ENCODE data around the gene DNAJB7. TPM values are rescaled to one million over a fixed set of nuclear protein-coding genes. Genes with fewer than 3 reads are reported as not detected.
"Not testable (repeated sequence)": the region's sequence is repeated elsewhere in the genome, so short reads cannot be mapped to it uniquely, and the experiment has no call there.

Gene DNAJB7
- not detected for total RNA-seq

DNA sequence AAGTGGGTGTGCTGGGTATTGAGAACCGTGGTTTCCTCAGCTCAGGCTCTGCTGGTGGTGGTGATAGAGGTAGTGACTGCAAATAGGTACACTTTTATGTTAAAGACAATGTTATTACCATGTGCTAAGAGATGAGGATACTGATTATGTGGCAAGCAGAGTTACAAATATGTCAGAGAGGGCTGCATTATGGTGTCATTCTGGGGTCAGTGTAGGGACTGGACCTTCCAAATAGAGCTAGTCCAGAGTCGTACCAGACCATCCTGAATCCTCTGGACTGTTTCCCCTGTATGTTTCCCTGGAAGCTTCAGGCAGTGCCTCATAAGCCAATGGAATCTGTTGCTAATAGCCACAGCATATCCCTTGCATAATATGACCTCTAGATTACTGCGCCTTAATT, at the start of gene DNAJB7:
Gene DNAJB7 (minus strand): TSS at position 101 of the 400 bp plus-strand sequence. CDS start 119 bp downstream, outside the sequence.
- ATAC-seq (no peak), DNase-seq (no peak)
- no peaks in the 10 kb centered on the region for H3K27me3 Mint-ChIP-seq (ENCODE audit: low read depth)
- H3K4me1 Mint-ChIP-seq (ENCODE audit: low read depth), result peaks cover 34% of the 10 kb centered on the region
- peaks cover 21% of the 10 kb centered on the region for H3K36me3 Mint-ChIP-seq (ENCODE audit: insufficient read depth)
- no peaks in the 10 kb centered on the region for H3K9me3 Mint-ChIP-seq
- no peak within 1 kb of the TSS for H3K4me3 Mint-ChIP-seq

DNA sequence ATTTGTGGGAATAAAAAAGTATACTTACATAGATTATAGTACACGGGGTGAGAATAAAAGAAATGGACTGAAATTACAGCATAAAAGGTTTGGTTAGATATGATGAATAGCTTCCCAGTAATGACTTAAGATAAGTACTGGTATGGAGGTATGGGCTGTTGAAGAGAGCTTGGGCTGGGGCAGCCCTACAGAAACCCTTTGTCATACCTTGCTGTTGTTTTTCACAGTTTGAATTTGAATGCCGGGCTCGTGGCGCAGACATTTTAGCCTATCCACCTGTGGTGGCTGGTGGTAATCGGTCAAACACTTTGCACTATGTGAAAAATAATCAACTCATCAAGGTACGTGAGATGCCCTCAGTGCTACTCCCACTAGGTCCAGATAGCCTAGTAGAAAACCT, 47.0 kb upstream of the DNAJB7 start:
- Mint-ChIP-seq H3K4me3 (no peak overlapping the region), H3K27me3 (ENCODE audit: low read depth) (no peaks in the 10 kb centered on the region), H3K4me1 (ENCODE audit: low read depth) (no peaks in the 10 kb centered on the region), H3K36me3 (ENCODE audit: insufficient read depth) (peaks cover 14% of the 10 kb centered on the region), H3K9me3 (no peaks in the 10 kb centered on the region)
- no peak for ATAC-seq
- no peak for DNase-seq

DNA sequence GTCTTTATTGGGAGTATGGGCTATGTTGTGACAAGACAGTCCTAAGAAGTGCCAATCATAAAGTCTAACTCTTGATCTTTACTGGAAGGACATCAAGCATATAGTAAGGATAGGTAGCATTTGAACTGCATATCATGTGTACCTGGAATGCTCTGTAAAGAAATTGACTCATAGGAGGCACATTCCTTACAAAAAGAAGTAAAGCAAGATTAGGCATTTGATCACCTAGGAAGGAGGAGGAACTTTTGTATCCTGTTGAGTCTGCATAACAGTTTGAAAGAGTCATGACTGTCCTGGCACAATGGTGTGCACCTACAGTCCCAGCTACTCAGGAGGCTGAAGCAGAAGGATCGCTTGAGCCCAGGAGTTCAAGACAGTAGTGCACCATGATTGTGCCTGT, 42.2 kb upstream of the DNAJB7 start:
- H3K4me3 Mint-ChIP-seq, result no peak overlapping the region

DNA sequence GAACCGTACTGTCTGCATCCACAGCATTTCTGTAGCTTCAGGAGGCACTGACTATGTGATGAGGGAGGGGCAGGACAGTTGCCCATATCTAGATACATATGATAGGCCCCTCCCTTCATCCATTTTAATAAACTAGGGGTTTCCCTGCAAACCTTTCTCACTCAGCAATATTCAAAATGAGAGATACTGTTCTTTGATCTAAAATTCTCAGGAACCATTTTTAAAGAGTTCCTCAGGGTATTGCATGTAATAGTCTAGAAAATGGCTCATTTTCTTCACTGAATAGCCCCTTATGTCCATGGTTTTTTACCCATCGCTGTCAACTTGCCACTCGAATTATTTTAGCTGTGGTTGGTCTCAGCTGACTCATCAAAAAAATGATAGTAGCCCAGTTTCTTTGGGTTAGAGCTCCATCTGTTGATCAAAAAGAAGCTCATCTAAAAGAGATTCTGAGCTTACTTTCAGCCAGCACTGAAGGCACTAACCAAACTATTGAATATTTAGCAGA, 37.0 kb upstream of the DNAJB7 start:
- DNase-seq (no peak), ATAC-seq (peak; percentile 91 to 93)
- Mint-ChIP-seq H3K36me3 (ENCODE audit: insufficient read depth) (peaks cover 5% of the 10 kb centered on the region), H3K4me3 (no peak overlapping the region), H3K27me3 (ENCODE audit: low read depth) (no peaks in the 10 kb centered on the region), H3K4me1 (ENCODE audit: low read depth) (peaks cover 9% of the 10 kb centered on the region), H3K9me3 (no peaks in the 10 kb centered on the region)

More for the DNA sequence above, 42.2 kb upstream of the DNAJB7 start:
- ATAC-seq (no peak), DNase-seq (no peak)
- Mint-ChIP-seq H3K36me3 (ENCODE audit: insufficient read depth) (peaks cover 9% of the 10 kb centered on the region), H3K27me3 (ENCODE audit: low read depth) (no peaks in the 10 kb centered on the region), H3K4me1 (ENCODE audit: low read depth) (peaks cover 4% of the 10 kb centered on the region), H3K9me3 (no peaks in the 10 kb centered on the region)

DNA sequence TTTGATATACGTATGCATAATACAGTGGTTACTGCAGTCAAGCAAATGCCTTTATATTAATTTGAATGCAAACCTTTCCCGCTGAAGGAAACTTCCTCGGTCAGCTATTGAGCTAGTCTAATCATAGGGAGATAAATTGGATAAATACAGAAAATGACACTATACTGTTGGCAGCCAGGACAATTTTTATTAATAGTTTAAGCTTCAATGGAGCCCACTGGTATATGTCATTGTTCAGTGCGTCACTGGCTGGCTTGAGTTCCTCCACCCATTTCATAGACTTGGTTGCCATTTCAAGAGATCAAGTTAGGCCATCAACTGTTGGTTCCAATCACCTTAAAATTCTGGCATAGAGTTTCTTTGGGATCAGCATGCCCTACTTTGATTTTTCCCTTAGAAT, 32.5 kb upstream of the DNAJB7 start:
- DNase-seq, result no peak

DNA sequence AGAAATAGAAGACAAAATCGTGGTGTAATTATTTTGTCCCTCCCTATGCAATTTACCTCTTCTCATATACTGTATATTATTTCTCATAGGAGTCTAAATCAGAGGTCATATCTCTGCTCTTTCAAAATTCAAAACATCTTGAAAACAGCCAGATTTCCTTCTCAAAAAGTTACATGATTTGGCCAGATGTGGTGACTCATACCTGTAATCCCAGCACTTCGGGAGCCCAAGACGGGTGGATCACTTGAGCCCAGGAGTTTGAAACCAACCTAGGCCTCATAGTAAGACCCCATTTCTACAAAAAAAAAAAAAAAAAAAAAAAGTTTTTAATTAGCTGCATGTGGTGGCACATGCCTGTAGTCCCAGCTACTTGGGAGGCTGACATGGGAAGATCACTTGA, 29.0 kb upstream of the DNAJB7 start:
- peaks cover 23% of the 10 kb centered on the region for H3K36me3 Mint-ChIP-seq (ENCODE audit: insufficient read depth)
- no peak overlapping the region for H3K4me3 Mint-ChIP-seq
- DNase-seq (no peak), ATAC-seq (no peak)
- H3K9me3 Mint-ChIP-seq, result no peaks in the 10 kb centered on the region
- no peaks in the 10 kb centered on the region for H3K27me3 Mint-ChIP-seq (ENCODE audit: low read depth)
- H3K4me1 Mint-ChIP-seq (ENCODE audit: low read depth), result no peaks in the 10 kb centered on the region

More for the DNA sequence above, 32.5 kb upstream of the DNAJB7 start:
- Mint-ChIP-seq H3K27me3 (ENCODE audit: low read depth) (no peaks in the 10 kb centered on the region), H3K4me3 (no peak overlapping the region), H3K4me1 (ENCODE audit: low read depth) (peaks cover 9% of the 10 kb centered on the region), H3K36me3 (ENCODE audit: insufficient read depth) (peaks cover 4% of the 10 kb centered on the region), H3K9me3 (no peaks in the 10 kb centered on the region)
- no peak for ATAC-seq

DNA sequence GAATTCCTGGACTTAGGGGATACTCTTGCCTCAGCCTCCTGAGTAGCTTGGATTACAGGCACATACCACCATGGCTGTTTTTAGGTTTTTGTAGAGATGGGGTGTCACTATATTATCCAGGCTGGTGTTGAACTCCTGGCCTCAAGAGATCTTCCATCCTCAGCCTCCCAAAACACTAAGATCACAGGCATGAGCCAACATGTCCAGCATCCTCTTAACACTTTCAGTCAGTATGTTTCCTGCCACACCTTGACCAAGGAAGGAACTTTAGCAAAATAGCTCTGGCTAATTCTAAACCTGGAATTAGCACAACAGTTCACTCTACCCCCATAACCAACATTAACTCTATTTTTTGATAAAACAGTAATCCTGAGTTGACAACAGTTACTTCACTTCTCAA, 27.2 kb upstream of the DNAJB7 start:
- Mint-ChIP-seq H3K9me3 (no peaks in the 10 kb centered on the region), H3K36me3 (ENCODE audit: insufficient read depth) (peaks cover 22% of the 10 kb centered on the region), H3K27me3 (ENCODE audit: low read depth) (no peaks in the 10 kb centered on the region), H3K4me3 (no peak overlapping the region), H3K4me1 (ENCODE audit: low read depth) (no peaks in the 10 kb centered on the region)
- ATAC-seq (no peak), DNase-seq (no peak)

DNA sequence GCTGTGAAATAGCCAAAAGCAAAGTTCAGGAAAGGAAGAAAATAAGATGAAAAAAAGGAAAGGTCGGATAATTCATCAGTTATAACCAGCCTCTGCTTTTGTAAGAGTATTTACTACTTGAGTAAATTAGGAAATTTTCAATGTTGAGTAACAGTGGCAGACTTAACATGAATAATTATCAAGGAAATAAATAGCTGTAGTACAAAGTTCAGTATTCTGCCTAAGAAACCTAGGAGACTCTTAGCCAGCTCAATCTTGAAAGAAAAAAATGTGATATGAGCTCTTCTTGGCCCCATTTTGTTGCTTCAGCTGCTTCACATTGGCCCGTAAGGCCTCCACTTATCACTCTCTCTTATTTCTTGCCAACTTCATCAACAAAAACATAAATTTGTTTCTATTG, 17.0 kb upstream of the DNAJB7 start:
- Mint-ChIP-seq H3K4me3 (no peak overlapping the region), H3K27me3 (ENCODE audit: low read depth) (no peaks in the 10 kb centered on the region), H3K36me3 (ENCODE audit: insufficient read depth) (peaks cover 6% of the 10 kb centered on the region), H3K4me1 (ENCODE audit: low read depth) (no peaks in the 10 kb centered on the region), H3K9me3 (no peaks in the 10 kb centered on the region)
- DNase-seq, result no peak
- ATAC-seq, result no peak

DNA sequence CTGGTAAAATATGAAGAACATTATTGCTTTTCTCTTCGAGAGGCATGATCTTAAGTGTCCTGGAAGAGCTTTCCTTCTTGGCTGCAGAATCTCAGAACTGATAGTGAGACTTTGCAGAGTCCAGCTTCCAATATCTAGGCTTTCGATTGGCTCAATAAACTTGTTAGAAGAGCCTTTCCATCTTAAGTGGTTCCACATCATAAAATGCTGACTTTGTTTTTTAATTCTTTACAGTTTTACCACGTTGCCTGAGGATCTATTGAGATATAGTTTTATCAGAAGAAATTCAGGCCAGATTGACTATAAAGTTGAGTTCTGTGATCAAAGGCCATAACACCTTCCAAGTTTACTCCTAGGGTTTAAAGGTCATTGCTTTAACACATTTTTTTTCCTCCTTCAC, 15.6 kb upstream of the DNAJB7 start:
- Mint-ChIP-seq H3K27me3 (ENCODE audit: low read depth) (no peaks in the 10 kb centered on the region), H3K4me1 (ENCODE audit: low read depth) (no peaks in the 10 kb centered on the region), H3K4me3 (no peak overlapping the region), H3K9me3 (no peaks in the 10 kb centered on the region), H3K36me3 (ENCODE audit: insufficient read depth) (peaks cover 6% of the 10 kb centered on the region)
- no peak for ATAC-seq
- DNase-seq, result no peak

DNA sequence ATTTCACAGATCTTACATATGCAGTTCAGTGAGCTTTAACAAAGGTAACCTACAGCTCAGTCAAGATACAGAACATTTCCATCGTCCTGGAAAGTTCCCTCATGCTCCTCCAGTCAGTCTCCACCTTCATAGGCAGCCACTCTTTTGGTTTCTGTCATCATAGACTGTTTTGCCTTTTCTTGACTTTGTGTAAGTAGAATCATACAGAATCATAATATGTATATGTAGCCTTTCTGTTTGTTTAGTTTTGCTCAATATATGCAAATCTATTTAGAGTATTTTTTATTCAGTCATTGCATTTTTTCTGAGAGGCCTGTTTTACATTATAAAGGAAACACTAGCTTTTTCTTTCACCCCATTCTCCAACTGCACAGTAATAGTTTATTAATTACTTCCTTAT, 15.0 kb upstream of the DNAJB7 start:
- no peak for ATAC-seq
- Mint-ChIP-seq H3K4me1 (ENCODE audit: low read depth) (no peaks in the 10 kb centered on the region), H3K4me3 (no peak overlapping the region), H3K27me3 (ENCODE audit: low read depth) (no peaks in the 10 kb centered on the region), H3K9me3 (no peaks in the 10 kb centered on the region), H3K36me3 (ENCODE audit: insufficient read depth) (peaks cover 8% of the 10 kb centered on the region)
- no peak for DNase-seq

DNA sequence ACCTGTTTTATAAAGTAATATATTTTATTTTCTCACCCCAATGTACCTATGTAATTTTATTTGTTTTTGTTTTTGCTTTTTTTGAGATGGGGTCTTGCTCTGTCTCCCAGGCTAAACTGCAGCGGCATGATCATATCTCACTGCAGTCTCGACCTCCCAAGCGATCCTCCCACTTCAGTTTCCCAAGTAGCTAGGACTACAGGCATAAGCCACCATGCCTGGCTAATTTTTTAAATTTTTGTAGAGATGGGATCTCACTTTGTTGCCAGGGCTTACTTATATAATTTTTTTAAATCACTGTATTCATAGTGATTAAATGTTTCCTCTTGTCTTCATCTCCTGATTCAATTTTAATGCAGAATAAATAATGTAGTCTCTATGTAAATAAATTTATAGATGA, 13.2 kb upstream of the DNAJB7 start:
- Mint-ChIP-seq H3K27me3 (ENCODE audit: low read depth) (no peaks in the 10 kb centered on the region), H3K9me3 (no peaks in the 10 kb centered on the region), H3K4me3 (no peak overlapping the region), H3K4me1 (ENCODE audit: low read depth) (no peaks in the 10 kb centered on the region), H3K36me3 (ENCODE audit: insufficient read depth) (peaks cover 9% of the 10 kb centered on the region)
- DNase-seq (no peak), ATAC-seq (no peak)

DNA sequence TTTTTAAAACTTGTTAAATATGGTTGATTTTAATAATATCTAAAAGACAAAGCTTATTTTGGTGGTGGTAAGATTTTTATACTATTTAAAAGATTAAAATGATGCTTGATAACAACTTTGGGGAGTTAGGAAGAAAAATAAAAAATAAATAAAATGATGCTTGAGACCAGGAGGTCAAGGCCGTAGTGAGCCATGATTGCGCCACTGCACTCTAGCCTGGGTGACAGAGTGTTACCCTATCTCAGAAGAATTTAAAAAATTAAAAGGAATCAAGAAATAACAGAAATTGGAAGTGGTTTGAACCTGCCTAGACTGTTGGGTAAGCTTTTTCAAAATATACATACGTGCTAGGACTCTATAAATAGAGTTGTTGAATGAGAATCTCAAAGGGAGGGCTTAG, 12.1 kb upstream of the DNAJB7 start:
- H3K27me3 Mint-ChIP-seq (ENCODE audit: low read depth), result no peaks in the 10 kb centered on the region
- no peaks in the 10 kb centered on the region for H3K9me3 Mint-ChIP-seq
- no peaks in the 10 kb centered on the region for H3K4me1 Mint-ChIP-seq (ENCODE audit: low read depth)
- H3K36me3 Mint-ChIP-seq (ENCODE audit: insufficient read depth), result peaks cover 12% of the 10 kb centered on the region
- ATAC-seq (no peak), DNase-seq (no peak)
- no peak overlapping the region for H3K4me3 Mint-ChIP-seq

DNA sequence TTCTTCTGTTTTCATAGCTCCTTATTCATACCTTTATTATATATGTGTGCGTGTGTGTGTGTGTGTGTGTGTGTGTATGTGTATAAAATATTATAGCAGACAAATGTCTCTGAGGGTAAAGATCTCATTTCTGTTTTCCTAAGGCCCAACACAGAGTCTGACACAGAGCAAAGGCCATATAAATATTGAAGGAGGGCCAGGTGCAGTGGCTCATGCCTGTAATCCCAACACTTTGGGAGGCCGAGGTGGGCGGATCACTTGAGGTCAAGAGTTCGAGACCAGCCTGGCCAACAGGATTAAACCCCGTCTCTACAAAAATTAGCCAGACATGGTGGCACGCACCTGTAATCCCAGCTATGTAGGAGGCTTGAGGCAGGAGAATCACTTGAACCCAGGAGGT, 6.5 kb upstream of the DNAJB7 start:
- DNase-seq; H3K9me3 Mint-ChIP-seq; H3K36me3 Mint-ChIP-seq (ENCODE audit: insufficient read depth); H3K4me3 Mint-ChIP-seq; H3K27me3 Mint-ChIP-seq (ENCODE audit: low read depth); ATAC-seq: not testable (repeated sequence)
- peaks cover 13% of the 10 kb centered on the region for H3K4me1 Mint-ChIP-seq (ENCODE audit: low read depth)

DNA sequence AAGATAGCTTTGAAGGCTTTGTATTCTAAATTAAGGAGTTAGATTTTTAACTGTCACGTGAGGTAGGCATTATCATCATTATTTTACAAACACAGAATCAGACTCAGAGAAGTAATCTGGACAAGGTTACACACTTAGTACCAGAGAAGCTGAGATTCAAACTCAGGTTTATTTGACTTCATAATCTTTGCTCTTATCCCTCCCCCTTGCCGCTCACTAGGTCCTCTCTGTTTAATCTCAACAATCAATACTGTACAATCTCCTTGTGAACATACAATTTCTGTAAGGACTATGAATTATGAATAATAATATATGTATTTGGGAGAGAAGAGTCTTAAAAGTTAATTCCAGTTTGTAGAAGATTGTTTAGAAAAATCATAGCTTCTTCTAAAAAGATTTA, 5.2 kb upstream of the DNAJB7 start:
- peaks cover 16% of the 10 kb centered on the region for H3K4me1 Mint-ChIP-seq (ENCODE audit: low read depth)
- no peaks in the 10 kb centered on the region for H3K27me3 Mint-ChIP-seq (ENCODE audit: low read depth)
- no peaks in the 10 kb centered on the region for H3K9me3 Mint-ChIP-seq
- DNase-seq (no peak), ATAC-seq (no peak)
- peaks cover 13% of the 10 kb centered on the region for H3K36me3 Mint-ChIP-seq (ENCODE audit: insufficient read depth)
- no peak overlapping the region for H3K4me3 Mint-ChIP-seq

DNA sequence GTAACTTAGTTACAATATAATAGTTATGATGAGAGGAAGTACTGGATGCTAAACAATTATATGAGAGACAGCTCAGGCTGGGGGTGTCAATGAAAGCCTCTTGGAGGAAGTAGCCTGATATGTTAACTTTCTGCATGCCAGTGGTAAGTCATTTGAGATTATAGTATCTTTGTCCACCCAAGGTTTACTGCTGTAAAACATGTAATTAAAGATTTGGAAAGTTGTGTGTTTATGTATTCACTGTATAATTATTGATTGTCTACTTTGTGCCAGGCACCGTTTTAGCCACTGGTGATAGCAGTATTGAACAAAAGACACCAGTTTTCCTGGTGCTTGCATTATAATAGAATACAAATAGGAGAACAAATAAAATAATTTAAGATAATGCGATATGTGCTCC, 624 bp upstream of the DNAJB7 start:
- Mint-ChIP-seq H3K27me3 (ENCODE audit: low read depth) (no peaks in the 10 kb centered on the region), H3K36me3 (ENCODE audit: insufficient read depth) (peaks cover 19% of the 10 kb centered on the region), H3K9me3 (no peaks in the 10 kb centered on the region), H3K4me3 (no peak overlapping the region), H3K4me1 (ENCODE audit: low read depth) (peaks cover 31% of the 10 kb centered on the region)
- ATAC-seq, result no peak
- DNase-seq, result no peak

DNA sequence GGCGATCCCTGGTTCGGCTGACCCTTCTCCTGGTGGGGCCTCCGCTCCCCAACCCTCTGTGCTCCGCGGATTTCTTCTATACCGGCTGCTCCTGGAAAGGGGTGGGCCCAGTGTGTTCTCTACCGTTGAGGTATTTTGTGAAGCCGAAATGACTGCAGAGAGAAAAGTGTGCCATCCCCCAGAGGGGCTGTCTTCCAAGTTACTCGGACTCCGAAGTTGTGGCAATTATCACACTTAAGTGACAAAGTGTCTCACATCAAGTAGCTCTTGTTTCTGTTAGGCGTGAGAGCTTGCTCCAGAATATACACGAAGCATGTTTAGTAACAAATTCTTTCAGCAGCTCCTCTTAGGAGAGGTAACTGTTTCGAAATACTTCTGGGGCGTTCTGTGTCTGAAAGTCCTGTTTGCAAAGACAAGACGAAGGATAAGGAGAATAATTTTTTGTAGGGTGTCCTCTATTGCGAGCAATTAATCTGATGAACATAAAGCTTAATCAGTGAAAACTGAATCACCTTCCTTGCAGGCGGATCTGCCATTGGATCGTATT, 4.5 kb downstream of the DNAJB7 start:
- Mint-ChIP-seq H3K4me3 (peak overlapping the region; percentile 99), H3K4me1 (ENCODE audit: low read depth) (peaks cover 40% of the 10 kb centered on the region), H3K36me3 (ENCODE audit: insufficient read depth) (peaks cover 23% of the 10 kb centered on the region), H3K9me3 (no peaks in the 10 kb centered on the region), H3K27me3 (ENCODE audit: low read depth) (no peaks in the 10 kb centered on the region)
- DNase-seq (no peak), ATAC-seq (peak; percentile 3 to 5)

All from activated T-cell treated with anti-CD3 and anti-CD28 coated beads, Interleukin-2, amount 50 U/mL, for 4 hours (primary cell).